Bronchial epithelial cell (primary cell): ENCODE measurements around the gene RBPJ. TPM values are rescaled to one million over a fixed set of nuclear protein-coding genes. Genes with fewer than 3 reads are reported as not detected.

ENCODE experiments used
- DNase-seq: peaks from one replicate; pipeline ENCODE4 v3.0.0-alpha.2; 2010; ENCODE audit warnings: low read depth
- FAIRE-seq: peaks from 2 replicates; lab custom pipeline; 2011; peaks lifted over from hg19 to GRCh38; lab: Jason Lieb, UNC
- H3K27me3 ChIP-seq: 2 replicates; pipeline ENCODE4 v1.5.1; 2011; ENCODE audit warnings: low read length; ENCODE audit not compliant: control insufficient read depth, insufficient read depth
- H3K36me3 ChIP-seq: 2 replicates; pipeline ENCODE4 v1.5.1; 2011; ENCODE audit warnings: low read length; ENCODE audit not compliant: control insufficient read depth, insufficient read depth
- H3K4me3 ChIP-seq: 2 replicates; pipeline ENCODE4 v1.5.1; 2011; ENCODE audit warnings: mild to moderate bottlenecking, low read depth, low read length, control low read depth
- total RNA-seq: library from RNA; depleted of rRNA; stranded (reverse); fragments of >200 nt; gene quantifications from 2 replicates; pipeline ENCODE4 v1.2.1, GENCODE V29; 2014
- TF ChIP-seq, protein P1 (sequence below): IDR thresholded peaks from 2 replicates; pipeline ENCODE4 v1.5.1; 2011; ENCODE audit warnings: mild to moderate bottlenecking, moderate library complexity, low read length, control low read depth, inconsistent platforms; ENCODE audit not compliant: insufficient read depth, severe bottlenecking

RBPJ gene
- total RNA-seq, 1 donor from 2014 or later: 34.5 TPM

DNA sequence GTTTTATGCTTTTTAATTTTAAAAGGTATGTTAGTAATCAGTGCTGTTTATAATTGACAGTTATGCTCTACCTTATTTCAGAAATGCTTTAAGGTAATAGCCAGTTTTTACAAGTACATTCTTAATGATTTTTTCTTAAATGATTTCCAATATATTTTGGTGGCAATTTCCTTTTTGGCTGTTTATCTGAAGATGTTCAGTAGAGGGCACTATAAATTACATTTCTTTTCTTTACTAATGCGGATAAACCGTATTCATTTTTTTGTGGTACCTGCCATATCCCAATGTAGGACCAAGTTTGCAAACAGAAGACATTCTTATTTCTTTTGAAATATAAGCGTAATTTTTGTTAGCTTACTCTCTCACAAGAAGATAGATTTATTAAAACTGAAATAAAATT lies 104.0 kb downstream of the RBPJ start:
- FAIRE-seq: no peak
- Histone ChIP-seq H3K4me3 (no peak overlapping the region), H3K36me3 (peaks cover 1% of the 10 kb centered on the region), H3K27me3 (no peaks in the 10 kb centered on the region)
- no peak for DNase-seq
- TF ChIP-seq, protein P1, sequence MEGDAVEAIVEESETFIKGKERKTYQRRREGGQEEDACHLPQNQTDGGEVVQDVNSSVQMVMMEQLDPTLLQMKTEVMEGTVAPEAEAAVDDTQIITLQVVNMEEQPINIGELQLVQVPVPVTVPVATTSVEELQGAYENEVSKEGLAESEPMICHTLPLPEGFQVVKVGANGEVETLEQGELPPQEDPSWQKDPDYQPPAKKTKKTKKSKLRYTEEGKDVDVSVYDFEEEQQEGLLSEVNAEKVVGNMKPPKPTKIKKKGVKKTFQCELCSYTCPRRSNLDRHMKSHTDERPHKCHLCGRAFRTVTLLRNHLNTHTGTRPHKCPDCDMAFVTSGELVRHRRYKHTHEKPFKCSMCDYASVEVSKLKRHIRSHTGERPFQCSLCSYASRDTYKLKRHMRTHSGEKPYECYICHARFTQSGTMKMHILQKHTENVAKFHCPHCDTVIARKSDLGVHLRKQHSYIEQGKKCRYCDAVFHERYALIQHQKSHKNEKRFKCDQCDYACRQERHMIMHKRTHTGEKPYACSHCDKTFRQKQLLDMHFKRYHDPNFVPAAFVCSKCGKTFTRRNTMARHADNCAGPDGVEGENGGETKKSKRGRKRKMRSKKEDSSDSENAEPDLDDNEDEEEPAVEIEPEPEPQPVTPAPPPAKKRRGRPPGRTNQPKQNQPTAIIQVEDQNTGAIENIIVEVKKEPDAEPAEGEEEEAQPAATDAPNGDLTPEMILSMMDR: no peak

DNA sequence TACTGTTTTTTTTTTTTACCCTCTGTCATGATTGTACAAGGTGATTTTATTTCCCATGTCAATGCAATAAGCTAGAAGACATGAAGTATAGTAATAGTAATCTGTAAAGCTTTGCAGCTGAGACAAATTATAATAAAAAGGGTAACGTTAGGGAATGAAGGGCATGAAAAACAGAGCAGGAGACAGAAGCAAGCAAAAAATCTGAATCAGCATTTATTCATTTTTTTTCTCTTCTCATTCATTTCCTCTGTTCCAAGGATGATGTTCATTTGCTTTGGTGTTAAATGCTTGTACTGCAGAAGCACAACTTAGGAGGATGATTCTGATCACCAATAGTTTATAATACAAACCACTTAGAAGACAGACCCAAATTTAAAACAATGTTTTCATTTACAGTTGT lies 105.1 kb downstream of the RBPJ start:
- H3K4me3 ChIP-seq: no peak overlapping the region
- H3K27me3 ChIP-seq: no peaks in the 10 kb centered on the region
- DNase-seq (no peak), FAIRE-seq (no peak)
- peaks cover 1% of the 10 kb centered on the region for H3K36me3 ChIP-seq
- TF ChIP-seq, protein P1: no peak

DNA sequence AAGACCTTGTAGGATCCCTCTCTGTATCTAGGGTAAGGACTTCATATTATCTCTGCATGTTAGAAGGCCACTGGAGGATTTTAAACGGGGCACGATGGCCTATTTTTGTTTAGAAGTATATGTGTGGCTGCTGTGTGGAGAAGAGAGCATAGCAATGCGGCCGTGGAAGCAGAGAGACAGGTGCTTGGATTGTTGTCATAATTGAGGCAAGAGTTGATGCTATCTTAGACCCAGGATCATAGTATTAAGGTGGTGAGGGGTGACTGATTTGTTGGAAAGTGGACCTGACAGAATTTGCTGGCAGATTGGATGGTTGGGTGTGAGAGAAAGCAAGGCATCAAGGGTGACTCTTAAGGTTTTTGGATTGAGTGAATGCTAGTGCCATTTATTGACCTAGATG lies 106.1 kb downstream of the RBPJ start:
- Histone ChIP-seq H3K27me3 (no peaks in the 10 kb centered on the region), H3K36me3 (peaks cover 1% of the 10 kb centered on the region), H3K4me3 (no peak overlapping the region)
- no peak for FAIRE-seq
- TF ChIP-seq, protein P1: no peak
- DNase-seq: no peak

DNA sequence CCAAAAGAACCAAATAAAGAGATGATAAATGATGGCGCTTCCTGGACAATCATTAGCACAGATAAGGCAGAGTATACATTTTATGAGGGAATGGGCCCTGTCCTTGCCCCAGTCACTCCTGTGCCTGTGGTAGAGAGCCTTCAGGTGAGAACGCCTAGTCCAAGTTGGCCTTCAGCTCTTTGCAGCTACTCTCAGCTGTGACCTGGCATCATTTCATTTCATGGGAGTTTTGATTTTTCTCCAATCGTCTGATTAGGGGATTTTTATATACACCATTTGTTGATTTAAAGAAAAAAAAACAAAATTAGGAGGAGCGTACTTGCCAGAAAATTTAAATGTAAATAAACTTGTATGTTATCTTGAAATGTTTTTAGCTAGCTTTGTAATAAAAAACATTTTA lies 109.1 kb downstream of the RBPJ start:
- DNase-seq (no peak), FAIRE-seq (no peak)
- TF ChIP-seq, protein P1: no peak

DNA sequence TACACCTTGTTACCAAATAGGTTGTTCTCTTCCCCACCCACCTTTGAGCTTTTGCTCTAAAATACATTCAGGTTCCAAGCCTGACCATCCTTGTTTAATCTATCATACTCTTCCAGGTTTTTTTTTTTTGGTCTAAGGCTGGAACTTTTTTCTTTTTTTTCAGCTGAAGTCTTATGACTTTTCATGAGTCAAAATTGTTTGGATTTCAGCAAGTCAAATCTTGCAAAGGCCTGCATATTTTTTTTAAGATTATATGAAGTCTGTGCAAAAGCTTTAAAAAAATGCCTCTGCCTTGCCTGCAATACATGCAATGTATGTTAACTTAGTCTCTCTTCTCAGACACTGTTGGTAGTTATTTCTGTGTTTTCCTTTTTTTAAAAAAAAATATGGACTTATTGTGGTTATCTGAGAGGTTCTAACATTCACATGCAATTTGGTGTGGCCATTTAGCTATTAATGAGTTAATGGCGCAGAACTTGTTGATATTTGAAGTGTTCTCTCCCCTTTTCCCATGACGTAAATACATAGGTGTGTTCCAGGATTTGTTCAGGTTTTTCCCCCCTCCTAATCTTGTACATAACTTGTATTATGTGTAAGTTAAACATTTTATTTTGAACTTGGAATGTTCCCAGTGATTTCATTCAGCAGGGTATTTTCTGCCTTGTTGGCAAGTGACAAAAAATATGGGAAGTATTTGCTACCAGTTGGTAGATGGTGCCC lies 110.8 kb downstream of the RBPJ start:
- Histone ChIP-seq H3K36me3 (no peaks in the 10 kb centered on the region), H3K4me3 (no peak overlapping the region), H3K27me3 (no peaks in the 10 kb centered on the region)
- FAIRE-seq: no peak
- TF ChIP-seq, protein P1: no peak
- peak; percentile 88 for DNase-seq

More for the DNA sequence above, 109.1 kb downstream of the RBPJ start:
- Histone ChIP-seq H3K27me3 (no peaks in the 10 kb centered on the region), H3K36me3 (peaks cover 1% of the 10 kb centered on the region), H3K4me3 (no peak overlapping the region)

DNA sequence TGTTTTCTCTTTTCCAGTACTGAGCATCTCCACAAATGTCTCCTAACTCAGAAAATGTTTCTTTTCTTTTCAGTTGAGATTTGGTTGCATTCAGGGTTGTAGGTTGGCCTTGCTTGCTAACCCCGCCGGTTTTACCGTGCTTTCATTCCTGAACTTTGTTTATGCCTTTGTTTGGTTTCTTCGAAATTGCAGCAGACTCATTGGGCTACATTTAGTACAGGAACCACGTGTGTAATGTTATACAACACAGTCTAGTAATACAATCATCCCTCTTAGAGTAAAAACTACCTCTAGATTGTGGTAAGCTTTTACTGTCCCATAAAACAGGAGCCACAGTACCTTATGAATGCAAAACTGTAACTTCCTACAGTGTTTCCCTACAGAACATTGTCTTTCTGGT lies 111.6 kb downstream of the RBPJ start:
- TF ChIP-seq, protein P1: no peak
- Histone ChIP-seq H3K4me3 (no peak overlapping the region), H3K27me3 (no peaks in the 10 kb centered on the region), H3K36me3 (no peaks in the 10 kb centered on the region)
- DNase-seq (peak; percentile 45), FAIRE-seq (peak; percentile 50)
